Thoracic aorta endothelial cell (primary cell): Measurements from ENCODE around the gene FAM187B. TPM values are rescaled to one million over a fixed set of nuclear protein-coding genes. Genes with fewer than 3 reads are reported as not detected.

Experiments
- total RNA-seq: library from RNA; depleted of rRNA; stranded (reverse); fragments of >200 nt; gene quantifications from 2 replicates; pipeline ENCODE4 v1.2.3, GENCODE V29; 2012

The FAM187B gene
- total RNA-seq, result not detected in 2 replicates

DNA sequence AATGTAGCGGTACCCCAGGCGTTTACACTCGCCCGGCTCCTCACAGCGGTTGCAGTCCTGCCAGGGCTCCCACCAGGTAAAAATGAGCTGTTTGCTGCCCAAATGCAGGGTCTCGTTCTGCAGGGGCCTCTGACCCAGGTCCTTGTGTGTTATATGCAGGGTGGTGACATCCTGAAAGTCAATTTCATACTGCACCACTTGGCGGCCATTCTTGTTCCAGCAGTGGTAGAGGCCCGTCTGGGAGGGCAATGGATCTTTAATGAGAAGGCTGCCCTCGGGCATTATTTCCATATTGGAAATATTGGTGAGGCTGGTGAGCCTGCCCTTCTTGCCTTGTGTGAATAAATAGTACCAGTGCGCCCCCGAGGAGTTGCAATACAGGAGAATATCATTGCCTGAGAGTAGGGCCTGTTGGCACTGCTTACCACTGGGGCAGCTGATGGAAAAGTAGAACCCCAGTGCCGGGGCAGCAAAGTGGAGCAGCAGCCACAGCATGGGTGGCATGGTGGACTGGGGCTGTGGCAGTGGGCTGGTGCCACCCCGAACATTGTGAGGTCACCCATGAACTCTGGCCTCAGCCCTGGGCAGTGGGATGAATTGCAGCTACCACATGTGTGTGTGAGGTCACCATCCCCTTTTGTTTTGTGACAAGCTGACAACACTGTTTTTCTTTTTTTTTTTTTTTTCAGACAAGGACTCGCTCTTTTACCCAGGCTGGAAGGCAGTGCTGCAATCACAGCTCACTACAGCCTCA lies at the start of gene FAM187B:
FAM187B (minus strand) TSS at position 563 of the 754 bp plus-strand sequence; CDS start at position 504, 59 bp downstream.

DNA sequence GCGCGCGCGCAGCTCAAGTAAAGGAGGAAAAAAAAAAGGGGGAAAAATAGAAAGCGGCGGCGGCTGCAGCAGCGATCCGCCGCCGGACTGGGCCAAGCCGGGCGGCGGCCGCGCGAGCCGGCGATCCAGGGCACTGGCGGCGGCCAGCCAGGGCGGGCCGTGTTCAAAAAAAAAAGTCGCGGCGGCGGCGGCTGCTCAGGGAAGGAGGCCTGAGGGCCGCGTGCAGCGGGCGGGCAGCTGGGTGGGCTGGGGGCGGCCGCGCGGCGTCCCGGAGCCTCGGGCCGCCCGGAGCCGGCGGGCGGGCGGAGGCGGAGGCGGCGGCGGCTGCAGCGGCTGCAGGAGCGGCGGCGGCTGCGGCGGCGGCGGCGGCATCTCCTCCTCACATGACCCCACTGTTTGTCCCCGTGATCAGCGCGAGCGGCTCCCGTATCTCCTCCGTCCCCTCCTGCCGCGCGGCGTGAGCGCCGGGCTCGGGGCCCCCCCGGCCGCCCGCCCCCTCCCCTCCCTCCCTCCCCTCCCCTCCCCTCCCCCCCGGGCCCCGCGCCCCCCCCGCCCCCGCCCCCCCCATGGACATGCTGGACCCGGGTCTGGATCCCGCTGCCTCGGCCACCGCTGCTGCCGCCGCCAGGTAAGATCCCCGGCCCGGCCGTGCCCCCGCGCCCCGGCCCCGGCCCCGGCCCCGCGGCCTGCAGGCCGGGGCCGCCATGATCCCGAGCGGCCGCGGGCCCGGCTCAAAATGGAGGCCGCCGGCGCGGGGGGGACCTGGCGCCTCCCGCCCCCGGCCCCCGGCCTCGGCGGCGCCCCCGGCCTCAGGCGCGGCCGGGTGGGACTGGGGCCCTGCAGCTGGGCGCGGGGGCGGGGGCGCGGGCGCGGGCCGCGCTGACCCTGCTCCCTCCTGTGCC lies 40.2 kb upstream of the FAM187B start, which contains the start of gene USF2:
USF2 (plus strand) TSS at position 427 of the 902 bp plus-strand sequence; CDS start at position 567, 140 bp downstream.

DNA sequence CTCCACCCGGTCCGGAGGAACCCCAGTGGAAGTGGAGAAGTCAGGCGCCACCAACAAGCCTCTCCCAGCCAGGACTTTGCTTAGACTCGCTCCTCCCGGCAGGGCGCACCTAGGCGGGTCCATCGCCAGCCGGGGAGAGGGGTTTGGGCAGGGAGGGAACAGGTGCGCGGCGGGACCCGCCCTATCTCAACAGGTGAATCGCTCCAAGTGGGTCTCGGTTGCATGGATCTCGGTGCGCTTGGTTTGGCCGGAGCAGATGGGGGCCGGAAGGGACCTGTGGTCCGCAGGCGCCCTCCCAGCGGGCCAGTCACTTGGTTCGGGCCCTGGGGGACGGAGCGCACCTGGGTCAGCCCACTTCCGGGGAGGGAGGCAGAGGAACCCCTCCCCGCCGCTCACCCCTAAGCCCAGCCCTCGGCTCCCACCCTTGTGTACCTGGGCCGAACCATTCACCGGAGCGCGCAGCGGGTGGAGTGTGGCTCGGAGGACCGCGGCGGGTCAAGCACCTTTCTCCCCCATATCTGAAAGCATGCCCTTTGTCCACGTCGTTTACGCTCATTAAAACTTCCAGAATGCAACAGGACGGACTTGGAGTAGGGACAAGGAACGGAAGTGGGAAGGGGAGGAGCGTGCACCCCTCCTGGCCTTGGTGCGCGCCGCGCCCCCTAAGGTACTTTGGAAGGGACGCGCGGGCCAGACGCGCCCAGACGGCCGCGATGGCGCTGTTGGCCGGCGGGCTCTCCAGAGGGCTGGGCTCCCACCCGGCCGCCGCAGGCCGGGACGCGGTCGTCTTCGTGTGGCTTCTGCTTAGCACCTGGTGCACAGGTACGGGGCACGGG lies 20.0 kb upstream of the FAM187B start, which contains the start of gene LSR:
LSR (plus strand) TSS at position 693 of the 836 bp plus-strand sequence; CDS start at position 714, 21 bp downstream.

Other genes starting within 250 kb of the FAM187B start
- 61.4 and 71.5 TPM in 2 replicates for gene GRAMD1A, start 228.4 kb downstream of the FAM187B start, total RNA-seq
- gene SCN1B, start 198.3 kb downstream of the FAM187B start, total RNA-seq, result 10.6 and 11.6 TPM in 2 replicates
- 0.13 TPM in 1 of 2 replicates, not detected in the other for gene HPN, start 187.0 kb downstream of the FAM187B start, total RNA-seq
- gene FXYD3, start 112.9 kb downstream of the FAM187B start, total RNA-seq, result not detected in 2 replicates
- gene LGI4, start 93.7 kb downstream of the FAM187B start, total RNA-seq, result not detected in 2 replicates
- gene FXYD1, start 89.9 kb downstream of the FAM187B start, total RNA-seq, result not detected in 2 replicates
- gene FXYD7, start 85.5 kb downstream of the FAM187B start, total RNA-seq, result not detected in 2 replicates
- 51.3 and 72.5 TPM in 2 replicates for gene FXYD5, start 74.0 kb downstream of the FAM187B start, total RNA-seq
- 0.27 and 0.36 TPM in 2 replicates for gene LSR, start 20.3 kb upstream of the FAM187B start, total RNA-seq
- 41.4 and 46.5 TPM in 2 replicates for gene USF2, start 40.2 kb upstream of the FAM187B start, total RNA-seq
- gene HAMP, start 53.8 kb upstream of the FAM187B start, total RNA-seq, result not detected in 2 replicates
- 0.27 TPM in 1 of 2 replicates, not detected in the other for gene MAG, start 63.4 kb upstream of the FAM187B start, total RNA-seq
- 1.1 TPM in 1 of 2 replicates, not detected in the other for gene CD22, start 100.4 kb upstream of the FAM187B start, total RNA-seq
- not detected in 2 replicates for gene FFAR1, start 119.2 kb upstream of the FAM187B start, total RNA-seq
- gene FFAR3, start 129.7 kb upstream of the FAM187B start, total RNA-seq, result not detected in 2 replicates
- gene GPR42, start 142.3 kb upstream of the FAM187B start, total RNA-seq, result not detected in 2 replicates
- gene FFAR2, start 219.5 kb upstream of the FAM187B start, total RNA-seq, result not detected in 2 replicates